K562 (cell line): Measurements from ENCODE around the gene PRRC2A. TPM values are rescaled to one million over a fixed set of nuclear protein-coding genes. Genes with fewer than 3 reads are reported as not detected.
A peak's percentile ranks its signal among the peaks of the same experiment; 100 is the strongest.

Experiments used
- ATF2 ChIP-seq: sonication (generic); formaldehyde crosslinking; IDR thresholded peaks from 2 replicates; pipeline ENCODE4 v1.8.1; 2022; ENCODE audit warnings: missing genetic modification reagents
- CHD4 ChIP-seq: fragments of 200-600 bp; sonication (generic); IDR thresholded peaks from 3 replicates; pipeline ENCODE4 v1.6.1; 2012; ENCODE audit warnings: low read depth, mild to moderate bottlenecking, mixed read lengths, low read length, inconsistent platforms; ENCODE audit not compliant: insufficient read depth, insufficient replicate concordance, poor library complexity, severe bottlenecking
- DPF2 ChIP-seq: fragments of 450-650 bp; IDR thresholded peaks from 2 replicates; pipeline ENCODE4 v1.6.1; 2016
- E2F3 ChIP-seq: fragments of 250-450 bp; sonication (Bioruptor Pico); IDR thresholded peaks from 2 replicates; pipeline ENCODE4 v1.4.0; 2020; ENCODE audit warnings: mild to moderate bottlenecking
- ERF ChIP-seq: fragments of 450-650 bp; formaldehyde crosslinking; IDR thresholded peaks from 2 replicates; pipeline ENCODE4 v1.4.0; 2020; ENCODE audit warnings: mild to moderate bottlenecking, mixed read lengths
- FOXK2 ChIP-seq, 2 experiments: fragments of 450-650 bp; IDR thresholded peaks in 1 of 2; conservative IDR thresholded peaks in 1 of 2; 2 replicates each; pipeline ENCODE4 v1.6.1; 2016; ENCODE audit warnings: low read depth in 2 of 2, mild to moderate bottlenecking in 1 of 2
- HCFC1 ChIP-seq: IDR thresholded peaks from 2 replicates; pipeline ENCODE4 v1.6.1; 2012; ENCODE audit warnings: low read depth, low read length, improper control_type of control experiment
- HNRNPH1 ChIP-seq: fragments of 200-400 bp; formaldehyde crosslinking; optimal IDR thresholded peaks from 2 replicates; pipeline ENCODE3; 2017; ENCODE audit warnings: low read depth, mild to moderate bottlenecking, low read length, moderate library complexity
- KAT7 ChIP-seq: sonication (generic); formaldehyde crosslinking; IDR thresholded peaks from 2 replicates; pipeline ENCODE4 v1.8.0; 2022; ENCODE audit warnings: missing genetic modification reagents, mild to moderate bottlenecking, borderline replicate concordance
- KLF1 ChIP-seq: fragments of 450-650 bp; IDR thresholded peaks from 2 replicates; pipeline ENCODE4 v1.6.1; 2016; ENCODE audit warnings: missing genetic modification characterization, missing compliant biosample characterization
- LARP7 ChIP-seq: fragments of 450-650 bp; IDR thresholded peaks from 2 replicates; pipeline ENCODE4 v1.6.1; 2016
- NRF1 ChIP-seq, 2 experiments: fragments of 450-650 bp; IDR thresholded peaks in 1 of 2; conservative IDR thresholded peaks in 1 of 2; 2 replicates each; pipeline ENCODE4 v1.6.1; 2014; ENCODE audit warnings: mild to moderate bottlenecking in 2 of 2
- PYGO2 ChIP-seq: fragments of 450-650 bp; IDR thresholded peaks from 2 replicates; pipeline ENCODE4 v1.6.1; 2016; ENCODE audit warnings: mild to moderate bottlenecking, missing genetic modification characterization, moderate library complexity, missing compliant biosample characterization
- RB1 ChIP-seq: fragments of 450-650 bp; IDR thresholded peaks from 2 replicates; pipeline ENCODE4 v1.6.1; 2017; ENCODE audit warnings: low read depth, mild to moderate bottlenecking
- RBM22 ChIP-seq: fragments of 200-400 bp; formaldehyde crosslinking; IDR thresholded peaks from 2 replicates; pipeline ENCODE4 v1.6.1; 2018; ENCODE audit warnings: low read length, low read depth; ENCODE audit not compliant: poor library complexity, severe bottlenecking
- SIX5 ChIP-seq, 2 experiments: IDR thresholded peaks; 2 replicates each; pipeline ENCODE4 v1.6.1; 2011; ENCODE audit warnings: low read length in 2 of 2, borderline replicate concordance in 1 of 2, low read depth in 1 of 2, mild to moderate bottlenecking in 1 of 2, moderate library complexity in 1 of 2; ENCODE audit not compliant: insufficient read depth in 1 of 2
- TEAD1 ChIP-seq, 2 experiments: fragments of 450-650 bp in 1 of 2; sonication (generic) in 1 of 2; formaldehyde crosslinking; IDR thresholded peaks; 2 replicates each; pipeline versions ENCODE4 v1.4.0 to v1.8.0; 2020 to 2022; ENCODE audit warnings: mild to moderate bottlenecking in 2 of 2, missing genetic modification reagents in 1 of 2
- XRCC3 ChIP-seq: fragments of 450-650 bp; IDR thresholded peaks from 2 replicates; pipeline ENCODE4 v1.6.1; 2017; ENCODE audit warnings: mild to moderate bottlenecking, moderate library complexity
- ZNF143 ChIP-seq: sonication (generic); formaldehyde crosslinking; IDR thresholded peaks from 2 replicates; pipeline ENCODE4 v1.9.0; 2022; ENCODE audit warnings: mild to moderate bottlenecking, missing genetic modification reagents
- ZNF217 ChIP-seq: sonication (generic); formaldehyde crosslinking; IDR thresholded peaks from 2 replicates; pipeline ENCODE4 v1.8.0; 2022; ENCODE audit warnings: mild to moderate bottlenecking, missing genetic modification reagents
- ZNF354B ChIP-seq: fragments of 250-450 bp; sonication (Bioruptor Pico); IDR thresholded peaks from 2 replicates; pipeline ENCODE4 v1.4.0; 2020
- ZNF57 ChIP-seq: fragments of 450-650 bp; formaldehyde crosslinking; IDR thresholded peaks from 2 replicates; pipeline ENCODE4 v1.4.0; 2020; ENCODE audit warnings: mild to moderate bottlenecking, moderate library complexity
- ZNF584 ChIP-seq: fragments of 200-800 bp; sonication (Bioruptor generic); IDR thresholded peaks from 2 replicates; pipeline ENCODE4 v1.6.1; 2016; ENCODE audit warnings: low read depth, mild to moderate bottlenecking, missing genetic modification characterization, missing compliant biosample characterization
- ZNF830 ChIP-seq: fragments of 250-450 bp; sonication (Bioruptor Pico); IDR thresholded peaks from 2 replicates; pipeline ENCODE4 v1.5.0; 2021; ENCODE audit warnings: mild to moderate bottlenecking
- polyA plus RNA-seq, 8 experiments: library from polyadenylated mRNA; depleted of rRNA in 4 of 8; stranded (reverse) in 5 of 8; unstranded in 3 of 8; fragments of >200 nt; fragmentation: Nextera tagmentation in 2 of 8; fragmentation: Illumina TruSeq in 1 of 8; extraction: Ambion mirVana in 2 of 8; extraction: Trizol in 1 of 8; gene quantifications; 2 replicates each; pipeline versions ENCODE4 v1.2.1 to v1.2.3, GENCODE V29; 2011 to 2014; ENCODE audit warnings: inconsistent platforms in 1 of 8, missing spikeins in 1 of 8
- total RNA-seq, 7 experiments: library from RNA; depleted of rRNA in 6 of 7; stranded (reverse); fragments of >200 nt in 6 of 7; fragmentation: Illumina TruSeq in 2 of 7; extraction: Trizol in 2 of 7; gene quantifications; 2 replicates each; pipeline versions ENCODE4 v1.2.1 to v1.2.3, GENCODE V29; 2011 to 2021; ENCODE audit warnings: low replicate concordance in 1 of 7
- TF ChIP-seq, protein P1 (sequence below): fragments of 250-450 bp; sonication (Bioruptor Pico); IDR thresholded peaks from 2 replicates; pipeline ENCODE4 v1.5.0; 2021; ENCODE audit warnings: mild to moderate bottlenecking, borderline replicate concordance

PRRC2A gene
- total and polyA plus RNA-seq, 9 of the 15 experiments (the other 6 are each of a cell fraction or from before 2014, with no cell fraction given): 1.0 to 332 (median 63.0) TPM

DNA sequence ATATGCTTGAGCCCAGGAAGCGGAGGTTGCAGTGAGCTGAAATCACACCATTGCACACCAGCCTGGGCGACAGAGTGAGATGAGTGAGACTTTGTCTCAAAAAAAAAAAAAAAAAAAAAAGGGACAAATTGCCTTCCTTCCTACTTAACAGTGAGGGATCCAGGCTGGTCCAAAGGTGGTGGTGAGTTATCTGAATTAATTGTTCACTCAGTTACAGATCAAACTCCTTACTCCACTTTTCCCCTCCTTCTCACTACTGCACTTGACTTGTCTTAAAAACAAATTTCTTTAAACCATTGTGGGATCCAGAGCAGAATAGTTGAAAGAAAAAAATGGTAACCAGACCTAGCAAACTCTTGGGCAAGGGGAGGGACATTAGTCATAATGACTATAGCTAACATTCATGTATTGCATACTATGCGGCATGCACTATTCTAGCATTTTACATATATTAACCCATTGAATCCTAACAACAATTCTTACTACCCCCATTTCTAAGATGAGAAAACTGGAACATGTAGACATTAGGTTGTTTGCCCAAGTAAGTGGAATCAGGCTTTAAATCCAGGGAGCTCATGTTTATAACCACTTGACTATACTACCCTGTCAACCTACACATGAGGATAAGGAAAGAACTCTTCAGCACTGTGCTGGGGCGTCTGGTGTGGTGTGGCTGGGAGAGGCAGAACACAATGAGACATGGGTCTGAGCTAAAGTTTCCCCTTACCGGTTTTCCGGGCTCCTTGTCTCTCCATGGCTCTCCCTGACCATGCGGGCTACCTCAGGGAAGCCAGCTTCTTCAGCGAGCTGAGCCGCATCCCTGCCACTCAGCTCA is 42.8 kb downstream of the PRRC2A start (continued):
- TF ChIP-seq ZNF354B (CRISPR knock-in tag) (no peak), TEAD1 (CRISPR knock-in tag; IDR thresholded peaks at IDR 0.05) (no peak), E2F3 (CRISPR knock-in tag) (no peak), ERF (CRISPR knock-in tag) (peak; percentile 41; the same call in 1 of the 2 replicates), ZNF217 (CRISPR knock-in tag) (no peak), LARP7 (no peak), KLF1 (tag) (no peak), ZNF584 (CRISPR knock-in tag) (no peak), HNRNPH1 (no peak), XRCC3 (no peak), ZNF830 (CRISPR knock-in tag) (peak; percentile 87; the same call in 1 of the 2 replicates), ZNF57 (CRISPR knock-in tag) (no peak), HCFC1 (peak; percentile 35; the same call in 1 of the 2 replicates), ZNF143 (CRISPR knock-in tag) (0 out of 2 replicates have a peak, but pooled peaks have one; percentile 1), ATF2 (no peak), NRF1 (conservative IDR thresholded peaks at IDR 0.05 in 1 of 2, IDR thresholded peaks at IDR 0.05 in 1 of 2) (no peak), PYGO2 (peak; percentile 34; the same call in 1 of the 2 replicates), RB1 (no peak), KAT7 (CRISPR knock-in tag) (peak; percentile 94), RBM22 (no peak), FOXK2 (conservative IDR thresholded peaks at IDR 0.05 in 1 of 2, IDR thresholded peaks at IDR 0.05 in 1 of 2; ENCODE audit: low read depth in 2 of 2) (no peak), DPF2 (no peak), CHD4 (no peak), SIX5 (IDR thresholded peaks at IDR 0.05; ENCODE audit: borderline replicate concordance in 1 of 2, insufficient read depth in 1 of 2, low read depth in 1 of 2, low read length in 2 of 2) (no peak)
- TF ChIP-seq, protein P1, sequence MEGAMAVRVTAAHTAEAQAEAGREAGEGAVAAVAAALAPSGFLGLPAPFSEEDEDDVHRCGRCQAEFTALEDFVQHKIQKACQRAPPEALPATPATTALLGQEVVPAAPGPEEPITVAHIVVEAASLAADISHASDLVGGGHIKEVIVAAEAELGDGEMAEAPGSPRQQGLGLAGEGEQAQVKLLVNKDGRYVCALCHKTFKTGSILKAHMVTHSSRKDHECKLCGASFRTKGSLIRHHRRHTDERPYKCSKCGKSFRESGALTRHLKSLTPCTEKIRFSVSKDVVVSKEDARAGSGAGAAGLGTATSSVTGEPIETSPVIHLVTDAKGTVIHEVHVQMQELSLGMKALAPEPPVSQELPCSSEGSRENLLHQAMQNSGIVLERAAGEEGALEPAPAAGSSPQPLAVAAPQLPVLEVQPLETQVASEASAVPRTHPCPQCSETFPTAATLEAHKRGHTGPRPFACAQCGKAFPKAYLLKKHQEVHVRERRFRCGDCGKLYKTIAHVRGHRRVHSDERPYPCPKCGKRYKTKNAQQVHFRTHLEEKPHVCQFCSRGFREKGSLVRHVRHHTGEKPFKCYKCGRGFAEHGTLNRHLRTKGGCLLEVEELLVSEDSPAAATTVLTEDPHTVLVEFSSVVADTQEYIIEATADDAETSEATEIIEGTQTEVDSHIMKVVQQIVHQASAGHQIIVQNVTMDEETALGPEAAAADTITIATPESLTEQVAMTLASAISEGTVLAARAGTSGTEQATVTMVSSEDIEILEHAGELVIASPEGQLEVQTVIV: no peak
